Endothelial cell of umbilical vein (primary cell): ENCODE measurements around the gene ZNF804A. TPM values are rescaled to one million over a fixed set of nuclear protein-coding genes. Genes with fewer than 3 reads are reported as not detected.

ENCODE experiments used
- BruUV-seq: library from RNA; stranded (reverse); fragments of 400-500 nt; replicated peaks from 2 replicates; lab custom pipeline; 2021; lab: Mats Ljungman, UMichigan
- CTCF ChIA-PET: fragments of 300-600, 350-600 bp; sonication (Branson Sonifier 250); formaldehyde crosslinking; loops from one replicate; lab custom pipeline; 2021; ENCODE audit warnings: antibody characterized with exemption, inconsistent platforms; lab: Charles Lee
- POLR2A ChIA-PET: fragments of 300-600, 350-600 bp; sonication (Branson Sonifier 250); formaldehyde crosslinking; loops from one replicate; lab custom pipeline; 2021; ENCODE audit warnings: antibody characterized with exemption, inconsistent platforms; lab: Charles Lee
- DNase-seq: peaks from one replicate; pipeline ENCODE4 v3.0.0-alpha.2; 2011; ENCODE audit warnings: low read depth, low spot score
- FAIRE-seq: peaks from 2 replicates; lab custom pipeline; 2011; peaks lifted over from hg19 to GRCh38; lab: Jason Lieb, UNC
- H2AFZ ChIP-seq: 2 replicates; pipeline ENCODE4 v1.6.0; 2012; ENCODE audit warnings: low read depth, low read length, control low read depth, inconsistent platforms
- H3K27ac ChIP-seq: 2 replicates; pipeline ENCODE4 v1.5.1; 2011; ENCODE audit warnings: low read depth, mild to moderate bottlenecking, control low read depth, low read length, moderate library complexity; ENCODE audit not compliant: insufficient read depth
- H3K27me3 ChIP-seq, 2 experiments: 2 replicates each; pipeline versions ENCODE4 v1.6.0 to v1.6.1; 2011; ENCODE audit warnings: low read length in 2 of 2, mixed read lengths in 1 of 2; ENCODE audit not compliant: control insufficient read depth in 2 of 2, insufficient read depth in 2 of 2
- H3K36me3 ChIP-seq, 2 experiments: 2 replicates in 1 of 2; 3 replicates in 1 of 2; pipeline ENCODE4 v1.5.1; 2011; ENCODE audit warnings: low read length in 2 of 2, mild to moderate bottlenecking in 1 of 2, moderate library complexity in 1 of 2; ENCODE audit not compliant: control insufficient read depth in 2 of 2, insufficient read depth in 2 of 2; ENCODE audit errors: extremely low read depth in 1 of 2
- H3K4me1 ChIP-seq: 3 replicates; pipeline ENCODE4 v1.5.1; 2011; ENCODE audit warnings: mild to moderate bottlenecking, low read length; ENCODE audit not compliant: control insufficient read depth, insufficient read depth; ENCODE audit errors: extremely low read depth
- H3K4me2 ChIP-seq: 2 replicates; pipeline ENCODE4 v1.6.1; 2011; ENCODE audit warnings: low read length, control low read depth, mixed read lengths; ENCODE audit not compliant: insufficient read depth
- H3K4me3 ChIP-seq, 3 experiments: fragments of 200-600 bp in 1 of 3; sonication (generic), shearing (Covaris generic) in 1 of 3; replicated peaks in 1 of 3; 2 replicates each; pipeline ENCODE4 v1.5.1; 2011 to 2016; ENCODE audit warnings: control low read depth in 3 of 3, low read length in 3 of 3, mild to moderate bottlenecking in 2 of 3, inconsistent platforms in 1 of 3, low read depth in 1 of 3, moderate library complexity in 1 of 3; ENCODE audit not compliant: insufficient read depth in 1 of 3
- H3K79me2 ChIP-seq: 2 replicates; pipeline ENCODE4 v1.6.0; 2012; ENCODE audit warnings: low read length, inconsistent platforms; ENCODE audit not compliant: control insufficient read depth, insufficient read depth
- H3K9ac ChIP-seq: replicated peaks from 2 replicates; pipeline ENCODE3; 2011; ENCODE audit warnings: low read length, control low read depth; ENCODE audit not compliant: insufficient read depth; ENCODE audit errors: extremely low read depth
- H3K9me1 ChIP-seq: replicated peaks from 3 replicates; pipeline ENCODE4 v1.6.0; 2011; ENCODE audit warnings: mild to moderate bottlenecking, low read length; ENCODE audit not compliant: control insufficient read depth, insufficient read depth; ENCODE audit errors: extremely low read depth
- H3K9me3 ChIP-seq: replicated peaks from 2 replicates; pipeline ENCODE4 v1.5.1; 2012; ENCODE audit warnings: low read length, inconsistent platforms; ENCODE audit not compliant: control insufficient read depth, insufficient read depth
- H4K20me1 ChIP-seq: replicated peaks from 2 replicates; pipeline ENCODE3; 2011; ENCODE audit warnings: mild to moderate bottlenecking, low read length; ENCODE audit not compliant: control insufficient read depth, insufficient read depth; ENCODE audit errors: extremely low read depth
- EZH2 ChIP-seq: IDR thresholded peaks from 2 replicates; pipeline ENCODE4 v1.6.1; 2012; ENCODE audit warnings: borderline replicate concordance, low read depth, mild to moderate bottlenecking, moderate library complexity, low read length, inconsistent platforms; ENCODE audit not compliant: severe bottlenecking
- FOS ChIP-seq: IDR thresholded peaks from 2 replicates; pipeline ENCODE4 v1.6.1; 2011; ENCODE audit warnings: mild to moderate bottlenecking, low read length, moderate library complexity, borderline replicate concordance; ENCODE audit not compliant: insufficient read depth
- GATA2 ChIP-seq: IDR thresholded peaks from 2 replicates; pipeline ENCODE4 v1.7.0; 2011; ENCODE audit warnings: low read depth, mild to moderate bottlenecking, moderate library complexity, mixed read lengths, low read length; ENCODE audit not compliant: insufficient read length, insufficient read depth
- JUN ChIP-seq: IDR thresholded peaks from 2 replicates; pipeline ENCODE4 v1.6.1; 2011; ENCODE audit warnings: borderline replicate concordance, low read depth; ENCODE audit not compliant: insufficient read length, insufficient read depth
- MAX ChIP-seq: IDR thresholded peaks from 2 replicates; pipeline ENCODE4 v1.6.1; 2011; ENCODE audit not compliant: insufficient read depth, insufficient read length
- MYC ChIP-seq: IDR thresholded peaks from one replicate; pipeline ENCODE4 v1.6.1; 2011; ENCODE audit warnings: mild to moderate bottlenecking, low read depth, low read length
- POLR2A ChIP-seq: IDR thresholded peaks from 2 replicates; pipeline ENCODE4 v1.6.1; 2012; ENCODE audit warnings: low read depth, mild to moderate bottlenecking, control low read depth, low read length
- POLR2AphosphoS5 ChIP-seq: IDR thresholded peaks from 2 replicates; pipeline ENCODE4 v1.6.1; 2012; ENCODE audit warnings: low read depth, mild to moderate bottlenecking, control low read depth, low read length, moderate library complexity; ENCODE audit not compliant: insufficient read depth
- dilution Hi-C: fragments of 300-500 bp; cut with MboI; formaldehyde crosslinking; loops from one replicate; pipeline ENCODE4 v1.15.0; 2019; ENCODE audit warnings: low sequenced_read_pairs; ENCODE audit not compliant: extremely low pct_ligation_motif_present
- intact Hi-C: fragments of 100-400 bp; cut with micrococcal nuclease; formaldehyde crosslinking; loops from one replicate; pipeline ENCODE4 v1.10.0; 2022
- polyA plus RNA-seq, 4 experiments: library from polyadenylated mRNA; depleted of rRNA in 3 of 4; stranded (reverse) in 3 of 4; unstranded in 1 of 4; fragments of >200 nt; gene quantifications; 2 replicates each; pipeline versions ENCODE4 v1.2.1 to v1.2.3, GENCODE V29; 2011 to 2012; ENCODE audit warnings: missing spikeins in 1 of 4
- total RNA-seq: library from RNA; stranded (reverse); gene quantifications from 2 replicates; pipeline ENCODE4 v1.2.3, GENCODE V29; 2021
- TF ChIP-seq, protein P1 (sequence below), 2 donors: IDR thresholded peaks; 1 replicate in 1 of 2; 2 replicates in 1 of 2; pipeline ENCODE4 v1.5.1; 2011; ENCODE audit warnings: low read length in 2 of 2, mild to moderate bottlenecking in 2 of 2, moderate library complexity in 2 of 2, control low read depth in 1 of 2, inconsistent platforms in 1 of 2, low read depth in 1 of 2; ENCODE audit not compliant: insufficient read depth in 1 of 2; ENCODE audit errors: extremely low read depth in 1 of 2

The ZNF804A gene
- total and polyA plus RNA-seq, 2 donors (not counting 3 experiments of a cell fraction or from before 2014, with no cell fraction given): 0.22 TPM; not detected in 1

GRCh38 chr2:184756161-184756560 is 157.8 kb downstream of the ZNF804A start:
- BruUV-seq: no TSS peak
- H4K20me1 ChIP-seq: no peaks in the 10 kb centered on the region
- H3K36me3 ChIP-seq: no peaks in the 10 kb centered on the region
- H3K4me1 ChIP-seq: no peaks in the 10 kb centered on the region
- FAIRE-seq (no peak), DNase-seq (no peak)
- H3K27ac ChIP-seq: no peak overlapping the region
- H3K4me2 ChIP-seq: no peak overlapping the region
- H3K4me3 ChIP-seq: no peak overlapping the region
- H3K27me3 ChIP-seq: no peaks in the 10 kb centered on the region
- ChIA-PET POLR2A (no interaction called here), CTCF (no interaction called here)
- dilution Hi-C loops: no loop called here
- intact Hi-C loops: no loop called here
- no peaks in the 10 kb centered on the region for H3K9me3 ChIP-seq
- H2AFZ ChIP-seq: no peak overlapping the region
- no peaks in the 10 kb centered on the region for H3K79me2 ChIP-seq
- TF ChIP-seq MAX: no peak
- TF ChIP-seq, protein P1, sequence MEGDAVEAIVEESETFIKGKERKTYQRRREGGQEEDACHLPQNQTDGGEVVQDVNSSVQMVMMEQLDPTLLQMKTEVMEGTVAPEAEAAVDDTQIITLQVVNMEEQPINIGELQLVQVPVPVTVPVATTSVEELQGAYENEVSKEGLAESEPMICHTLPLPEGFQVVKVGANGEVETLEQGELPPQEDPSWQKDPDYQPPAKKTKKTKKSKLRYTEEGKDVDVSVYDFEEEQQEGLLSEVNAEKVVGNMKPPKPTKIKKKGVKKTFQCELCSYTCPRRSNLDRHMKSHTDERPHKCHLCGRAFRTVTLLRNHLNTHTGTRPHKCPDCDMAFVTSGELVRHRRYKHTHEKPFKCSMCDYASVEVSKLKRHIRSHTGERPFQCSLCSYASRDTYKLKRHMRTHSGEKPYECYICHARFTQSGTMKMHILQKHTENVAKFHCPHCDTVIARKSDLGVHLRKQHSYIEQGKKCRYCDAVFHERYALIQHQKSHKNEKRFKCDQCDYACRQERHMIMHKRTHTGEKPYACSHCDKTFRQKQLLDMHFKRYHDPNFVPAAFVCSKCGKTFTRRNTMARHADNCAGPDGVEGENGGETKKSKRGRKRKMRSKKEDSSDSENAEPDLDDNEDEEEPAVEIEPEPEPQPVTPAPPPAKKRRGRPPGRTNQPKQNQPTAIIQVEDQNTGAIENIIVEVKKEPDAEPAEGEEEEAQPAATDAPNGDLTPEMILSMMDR (IDR thresholded peaks at IDR 0.05; ENCODE audit: extremely low read depth in 1 of 2, insufficient read depth in 1 of 2, low read depth in 1 of 2, low read length in 2 of 2): no peak
- TF ChIP-seq JUN: no peak
- no peak for TF ChIP-seq FOS
- no peaks in the 10 kb centered on the region for H3K9me1 ChIP-seq
- H3K9ac ChIP-seq: no peak overlapping the region

DNA sequence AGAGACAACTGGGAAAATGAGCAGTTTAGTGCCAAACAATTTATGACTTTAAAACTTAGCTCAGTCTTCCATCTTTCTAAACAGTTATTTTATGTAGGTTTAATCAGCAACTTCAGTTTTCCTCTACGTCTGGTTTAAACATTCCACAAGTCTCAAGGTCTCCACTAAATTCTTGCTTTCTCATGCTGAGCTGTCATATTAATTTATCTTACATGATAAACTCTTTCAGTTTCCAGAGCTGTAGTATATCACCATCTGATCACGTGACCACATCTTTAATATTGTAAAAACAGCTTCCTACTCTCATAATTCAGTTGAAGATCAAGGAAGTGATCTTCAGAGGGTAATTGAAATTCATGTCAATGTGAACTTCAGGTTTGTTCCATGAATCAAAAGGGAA is 158.6 kb downstream of the ZNF804A start:
- no peak overlapping the region for H3K9ac ChIP-seq
- H3K27ac ChIP-seq: no peak overlapping the region
- no peaks in the 10 kb centered on the region for H3K79me2 ChIP-seq
- ChIA-PET CTCF (interaction anchor here (0.9 kb wide), 2 partner anchors 12 to 23 kb away, joined by 3 read pairs; no protein-coding TSS in a partner anchor), POLR2A (no interaction called here)
- no peak for TF ChIP-seq GATA2
- no peak for TF ChIP-seq MYC
- no peak for TF ChIP-seq JUN
- no peak for TF ChIP-seq POLR2A
- no peak for TF ChIP-seq MAX
- TF ChIP-seq, protein P1 (IDR thresholded peaks at IDR 0.05; ENCODE audit: extremely low read depth in 1 of 2, insufficient read depth in 1 of 2, low read depth in 1 of 2, low read length in 2 of 2): no peak
- TF ChIP-seq EZH2: no peak
- no peak for TF ChIP-seq FOS
- TF ChIP-seq POLR2AphosphoS5: no peak
- no peaks in the 10 kb centered on the region for H3K9me1 ChIP-seq
- H3K4me2 ChIP-seq: no peak overlapping the region
- no peaks in the 10 kb centered on the region for H3K9me3 ChIP-seq
- DNase-seq: no peak
- no peaks in the 10 kb centered on the region for H4K20me1 ChIP-seq
- no peaks in the 10 kb centered on the region for H3K27me3 ChIP-seq
- H3K36me3 ChIP-seq: no peaks in the 10 kb centered on the region
- intact Hi-C loops: no loop called here
- dilution Hi-C loops: no loop called here
- no TSS peak for BruUV-seq
- no peaks in the 10 kb centered on the region for H3K4me1 ChIP-seq
- no peak overlapping the region for H2AFZ ChIP-seq
- no peak for FAIRE-seq
- no peak overlapping the region for H3K4me3 ChIP-seq
